Measurements from ENCODE around the gene CNTNAP2. TPM values are rescaled to one million over a fixed set of nuclear protein-coding genes. Genes with fewer than 3 reads are reported as not detected.

CNTNAP2 gene
- total RNA-seq, 1 donor from 2014 or later: 0.27 TPM

DNA sequence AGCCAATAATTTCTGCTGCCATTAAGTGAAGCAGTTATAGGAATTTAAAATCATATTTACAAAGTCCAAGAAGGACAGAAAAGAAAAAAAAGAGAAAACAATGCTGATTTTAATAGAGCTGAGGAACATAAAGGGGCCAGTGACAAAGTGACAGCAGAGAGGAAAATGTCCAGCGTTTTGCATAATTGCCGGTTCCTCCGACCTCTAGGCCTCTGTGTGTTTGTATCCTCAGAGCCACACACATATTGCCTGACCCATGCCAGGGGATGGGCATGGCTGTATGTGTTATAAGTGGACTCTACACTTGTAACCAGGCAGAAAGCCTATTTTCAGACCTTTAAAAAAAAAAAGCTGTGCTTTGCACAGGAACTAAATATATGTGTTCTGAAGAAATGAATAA lies 2107.1 kb downstream of the CNTNAP2 start:
- H3K27me3 Mint-ChIP-seq (ENCODE audit: low read depth): no peaks in the 10 kb centered on the region
- no peak overlapping the region for H3K4me3 Mint-ChIP-seq (ENCODE audit: unreplicated experiment)
- H3K4me1 Mint-ChIP-seq (ENCODE audit: low read depth): no peaks in the 10 kb centered on the region
- H3K36me3 Mint-ChIP-seq (ENCODE audit: low read depth): no peaks in the 10 kb centered on the region
- TF ChIP-seq, protein P1, sequence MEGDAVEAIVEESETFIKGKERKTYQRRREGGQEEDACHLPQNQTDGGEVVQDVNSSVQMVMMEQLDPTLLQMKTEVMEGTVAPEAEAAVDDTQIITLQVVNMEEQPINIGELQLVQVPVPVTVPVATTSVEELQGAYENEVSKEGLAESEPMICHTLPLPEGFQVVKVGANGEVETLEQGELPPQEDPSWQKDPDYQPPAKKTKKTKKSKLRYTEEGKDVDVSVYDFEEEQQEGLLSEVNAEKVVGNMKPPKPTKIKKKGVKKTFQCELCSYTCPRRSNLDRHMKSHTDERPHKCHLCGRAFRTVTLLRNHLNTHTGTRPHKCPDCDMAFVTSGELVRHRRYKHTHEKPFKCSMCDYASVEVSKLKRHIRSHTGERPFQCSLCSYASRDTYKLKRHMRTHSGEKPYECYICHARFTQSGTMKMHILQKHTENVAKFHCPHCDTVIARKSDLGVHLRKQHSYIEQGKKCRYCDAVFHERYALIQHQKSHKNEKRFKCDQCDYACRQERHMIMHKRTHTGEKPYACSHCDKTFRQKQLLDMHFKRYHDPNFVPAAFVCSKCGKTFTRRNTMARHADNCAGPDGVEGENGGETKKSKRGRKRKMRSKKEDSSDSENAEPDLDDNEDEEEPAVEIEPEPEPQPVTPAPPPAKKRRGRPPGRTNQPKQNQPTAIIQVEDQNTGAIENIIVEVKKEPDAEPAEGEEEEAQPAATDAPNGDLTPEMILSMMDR (IDR thresholded peaks at IDR 0.05): no peak
- H3K9me3 Mint-ChIP-seq (ENCODE audit: low read depth): peaks cover 16% of the 10 kb centered on the region
- DNase-seq (ENCODE audit: low spot score): no peak
- H3K27ac Mint-ChIP-seq (ENCODE audit: unreplicated experiment): no peak overlapping the region

- DNase-seq (ENCODE audit: low spot score): no peak
- Mint-ChIP-seq H3K4me1 (ENCODE audit: low read depth) (no peaks in the 10 kb centered on the region), H3K27ac (ENCODE audit: unreplicated experiment) (no peak overlapping the region), H3K27me3 (ENCODE audit: low read depth) (peaks cover 3% of the 10 kb centered on the region), H3K9me3 (ENCODE audit: low read depth) (peaks cover 4% of the 10 kb centered on the region), H3K4me3 (ENCODE audit: unreplicated experiment) (no peak overlapping the region), H3K36me3 (ENCODE audit: low read depth) (no peaks in the 10 kb centered on the region)
- TF ChIP-seq, protein P1 (IDR thresholded peaks at IDR 0.05): no peak
Measured at GRCh38 chr7:148230296-148230695, 2113.7 kb downstream of the CNTNAP2 start.

GRCh38 chr7:148230883-148231282 lies 2114.3 kb downstream of the CNTNAP2 start:
- TF ChIP-seq, protein P1 (IDR thresholded peaks at IDR 0.05): no peak
- no peak for DNase-seq (ENCODE audit: low spot score)
- Mint-ChIP-seq H3K36me3 (ENCODE audit: low read depth) (no peaks in the 10 kb centered on the region), H3K4me3 (ENCODE audit: unreplicated experiment) (no peak overlapping the region), H3K9me3 (ENCODE audit: low read depth) (no peaks in the 10 kb centered on the region), H3K27me3 (ENCODE audit: low read depth) (peaks cover 3% of the 10 kb centered on the region), H3K27ac (ENCODE audit: unreplicated experiment) (no peak overlapping the region), H3K4me1 (ENCODE audit: low read depth) (no peaks in the 10 kb centered on the region)

GRCh38 chr7:148232784-148233183 lies 2116.2 kb downstream of the CNTNAP2 start:
- H3K4me3 Mint-ChIP-seq (ENCODE audit: unreplicated experiment): no peak overlapping the region
- no peak for DNase-seq (ENCODE audit: low spot score)
- no peaks in the 10 kb centered on the region for H3K4me1 Mint-ChIP-seq (ENCODE audit: low read depth)
- no peaks in the 10 kb centered on the region for H3K36me3 Mint-ChIP-seq (ENCODE audit: low read depth)
- peaks cover 3% of the 10 kb centered on the region for H3K27me3 Mint-ChIP-seq (ENCODE audit: low read depth)
- H3K9me3 Mint-ChIP-seq (ENCODE audit: low read depth): no peaks in the 10 kb centered on the region
- TF ChIP-seq, protein P1 (IDR thresholded peaks at IDR 0.05): no peak
- no peak overlapping the region for H3K27ac Mint-ChIP-seq (ENCODE audit: unreplicated experiment)

GRCh38 chr7:148234715-148235114 lies 2118.1 kb downstream of the CNTNAP2 start:
- H3K4me3 Mint-ChIP-seq (ENCODE audit: unreplicated experiment): no peak overlapping the region
- DNase-seq (ENCODE audit: low spot score): no peak
- H3K9me3 Mint-ChIP-seq (ENCODE audit: low read depth): no peaks in the 10 kb centered on the region
- TF ChIP-seq, protein P1 (IDR thresholded peaks at IDR 0.05): no peak
- no peak overlapping the region for H3K27ac Mint-ChIP-seq (ENCODE audit: unreplicated experiment)
- no peaks in the 10 kb centered on the region for H3K4me1 Mint-ChIP-seq (ENCODE audit: low read depth)
- no peaks in the 10 kb centered on the region for H3K36me3 Mint-ChIP-seq (ENCODE audit: low read depth)
- peaks cover 3% of the 10 kb centered on the region for H3K27me3 Mint-ChIP-seq (ENCODE audit: low read depth)
